Tibial nerve (tissue), 4 donors: ENCODE measurements around the gene ZFAND5.

Experiments
- CTCF ChIP-seq, 5 experiments: fragments of 200-600 bp in 3 of 5; fragments of 450-650 bp in 2 of 5; sonication (generic) in 3 of 5; IDR thresholded peaks; one replicate each; pipeline ENCODE4 v1.5.1; 2016 to 2019; ENCODE audit warnings: antibody characterized with exemption in 5 of 5, mild to moderate bottlenecking in 3 of 5, moderate library complexity in 2 of 5
- EP300 ChIP-seq, 2 donors: sonication (generic); formaldehyde crosslinking; IDR thresholded peaks; one replicate each; pipeline ENCODE4 v1.6.1; 2017; ENCODE audit warnings: antibody characterized with exemption in 2 of 2, mild to moderate bottlenecking in 1 of 2
- POLR2A ChIP-seq, 2 donors: fragments of 450-650 bp; IDR thresholded peaks; one replicate each; pipeline ENCODE4 v1.6.1; 2017; ENCODE audit warnings: antibody characterized with exemption in 2 of 2, mild to moderate bottlenecking in 2 of 2, moderate library complexity in 2 of 2

DNA sequence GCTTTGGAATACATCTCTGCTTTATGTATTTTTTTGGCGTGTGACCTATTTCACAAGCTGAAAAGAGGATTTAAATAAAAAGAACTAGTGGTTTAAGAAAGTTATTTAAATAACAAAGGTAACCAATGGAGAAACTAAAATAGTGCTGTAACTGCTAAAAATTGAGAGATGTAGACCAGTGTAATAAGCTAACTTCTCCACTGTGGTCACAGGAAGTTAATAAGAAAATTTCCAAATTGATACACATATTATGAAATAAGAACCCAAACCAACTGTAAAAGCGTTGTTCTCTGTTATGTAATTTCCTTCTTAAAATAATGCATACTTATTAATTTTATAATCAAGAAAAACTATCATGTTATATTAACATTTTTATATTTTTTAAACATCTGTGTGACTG lies 29.1 kb upstream of the ZFAND5 start:
- no peak for TF ChIP-seq EP300 (IDR thresholded peaks at IDR 0.05)
- no peak for TF ChIP-seq CTCF (IDR thresholded peaks at IDR 0.05)
- TF ChIP-seq POLR2A (IDR thresholded peaks at IDR 0.05), result no peak
